A673 (cell line): ENCODE data around the gene CARD19. TPM values are rescaled to one million over a fixed set of nuclear protein-coding genes. Genes with fewer than 3 reads are reported as not detected.

Experiments used
- BruUV-seq: library from RNA; stranded (reverse); fragments of 400-500 nt; replicated peaks from 2 replicates; lab custom pipeline; 2021; lab: Mats Ljungman, UMichigan
- CTCF ChIA-PET: fragments of 300-600 bp; sonication (Branson Sonifier 250); formaldehyde crosslinking; loops from one replicate; lab custom pipeline; 2022; ENCODE audit warnings: antibody characterized with exemption; lab: Charles Lee
- POLR2A ChIA-PET: fragments of 300-600 bp; sonication (Branson Sonifier 250); formaldehyde crosslinking; loops from one replicate; lab custom pipeline; 2022; ENCODE audit warnings: antibody characterized with exemption; ENCODE audit not compliant: low non-redundant PET; lab: Charles Lee
- DNase-seq: peaks from one replicate; pipeline ENCODE4 v3.0.0-alpha.2; 2015; ENCODE audit warnings: low spot score
- H3K27ac ChIP-seq: fragments of 200-600 bp; sonication (generic); 2 replicates; pipeline ENCODE4 v1.5.1; 2016; ENCODE audit warnings: mixed run types, low read depth, mild to moderate bottlenecking, mixed read lengths, antibody characterized with exemption, low read length; ENCODE audit not compliant: poor library complexity, severe bottlenecking
- H3K27me3 ChIP-seq: fragments of 200-600 bp; sonication (generic); replicated peaks from 2 replicates; pipeline ENCODE4 v1.6.1; 2017; ENCODE audit warnings: mixed run types, low read depth, mild to moderate bottlenecking, mixed read lengths, antibody characterized with exemption, low read length; ENCODE audit not compliant: insufficient read depth, poor library complexity
- H3K36me3 ChIP-seq: fragments of 200-600 bp; sonication (generic); 2 replicates; pipeline ENCODE4 v1.6.1; 2016; ENCODE audit warnings: mixed run types, mild to moderate bottlenecking, mixed read lengths, antibody characterized with exemption, low read length; ENCODE audit not compliant: insufficient read depth, poor library complexity, severe bottlenecking
- H3K4me1 ChIP-seq: fragments of 200-600 bp; sonication (generic); 2 replicates; pipeline ENCODE4 v1.6.1; 2017; ENCODE audit warnings: mixed run types, mild to moderate bottlenecking, mixed read lengths, antibody characterized with exemption, low read length; ENCODE audit not compliant: insufficient read depth, poor library complexity, severe bottlenecking
- H3K4me3 ChIP-seq: fragments of 200-600 bp; sonication (generic); 2 replicates; pipeline ENCODE4 v1.5.1; 2016; ENCODE audit warnings: low read depth, mixed run types, mild to moderate bottlenecking, mixed read lengths, low read length; ENCODE audit not compliant: poor library complexity, severe bottlenecking
- H3K9me3 ChIP-seq: fragments of 200-600 bp; sonication (generic); 2 replicates; pipeline ENCODE4 v1.6.1; 2016; ENCODE audit warnings: mixed run types, low read depth, mild to moderate bottlenecking, mixed read lengths, antibody characterized with exemption, low read length; ENCODE audit not compliant: poor library complexity, severe bottlenecking
- CTCF ChIP-seq: fragments of 300-800, 200-600 bp; sonication (generic); conservative IDR thresholded peaks from 2 replicates; pipeline ENCODE4 v1.5.1; 2017; ENCODE audit warnings: low read depth, mild to moderate bottlenecking, antibody characterized with exemption, low read length, moderate library complexity, mixed read lengths
- EZH2 ChIP-seq: fragments of 200-600 bp; sonication (generic); IDR thresholded peaks from 2 replicates; pipeline ENCODE4 v1.6.1; 2017; ENCODE audit warnings: borderline replicate concordance, low read depth, mild to moderate bottlenecking, mixed read lengths, antibody characterized with exemption, low read length; ENCODE audit not compliant: poor library complexity, severe bottlenecking
- intact Hi-C: fragments of 100-400 bp; cut with micrococcal nuclease; formaldehyde crosslinking; loops from one replicate; pipeline ENCODE4 v1.10.0; 2022; ENCODE audit not compliant: unreplicated experiment
- total RNA-seq: library from RNA; stranded (reverse); gene quantifications from 2 replicates; pipeline ENCODE4 v1.2.3, GENCODE V29; 2021

Gene CARD19
- total RNA-seq, 1 experiment from 2014 or later, result 12.2 TPM

- BruUV-seq, result no TSS peak
- H3K27ac ChIP-seq, result no peak overlapping the region
- no peaks in the 10 kb centered on the region for H3K4me1 ChIP-seq
- intact Hi-C loops, result no loop called here
- no peaks in the 10 kb centered on the region for H3K27me3 ChIP-seq
- POLR2A ChIA-PET, result no interaction called here
- no peak overlapping the region for H3K4me3 ChIP-seq
- DNase-seq, result no peak
- CTCF ChIA-PET, result no interaction called here
- TF ChIP-seq CTCF, result no peak
- no peaks in the 10 kb centered on the region for H3K9me3 ChIP-seq
- H3K36me3 ChIP-seq, result no peaks in the 10 kb centered on the region
Observed at GRCh38 chr9:93107151-93107824, 11.3 kb downstream of the CARD19 start.

- H3K36me3 ChIP-seq, result no peaks in the 10 kb centered on the region
- H3K27ac ChIP-seq, result no peak overlapping the region
- ChIA-PET POLR2A (no interaction called here), CTCF (no interaction called here)
- H3K27me3 ChIP-seq, result no peaks in the 10 kb centered on the region
- H3K4me1 ChIP-seq, result no peaks in the 10 kb centered on the region
- no peaks in the 10 kb centered on the region for H3K9me3 ChIP-seq
- no TSS peak for BruUV-seq
- no peak overlapping the region for H3K4me3 ChIP-seq
- no peak for DNase-seq
- intact Hi-C loops, result no loop called here
- no peak for TF ChIP-seq EZH2
- no peak for TF ChIP-seq CTCF
Observed at GRCh38 chr9:93107825-93108161, 11.8 kb downstream of the CARD19 start.

GRCh38 chr9:93108291-93109041 lies 12.4 kb downstream of the CARD19 start:
- CTCF ChIA-PET, result interaction anchor here (0.6 to 1.0 kb wide), 4 partner anchors 11 to 465 kb away, joined by 3 to 7 read pairs (median 6); no protein-coding TSS in a partner anchor

More at GRCh38 chr9:93108291-93109041, 12.4 kb downstream of the CARD19 start:
- Histone ChIP-seq H3K27me3 (no peaks in the 10 kb centered on the region), H3K36me3 (no peaks in the 10 kb centered on the region), H3K9me3 (no peaks in the 10 kb centered on the region), H3K27ac (no peak overlapping the region), H3K4me1 (no peaks in the 10 kb centered on the region), H3K4me3 (no peak overlapping the region)
- TF ChIP-seq EZH2, result no peak
- TF ChIP-seq CTCF, result no peak
- no peak for DNase-seq
- no TSS peak for BruUV-seq
- POLR2A ChIA-PET, result no interaction called here
- intact Hi-C loops, result no loop called here
